Osteocyte (in vitro differentiated cells): ENCODE measurements around the gene TMX2. TPM values are rescaled to one million over a fixed set of nuclear protein-coding genes. Genes with fewer than 3 reads are reported as not detected.

ENCODE experiments used
- DNase-seq: peaks from one replicate; pipeline ENCODE4 v3.0.0; 2021; ENCODE audit warnings: mixed read lengths; ENCODE audit not compliant: unreplicated experiment; ENCODE audit errors: extremely low spot score
- H3K27ac Mint-ChIP-seq: one replicate; pipeline ENCODE4 v1.8.0; 2021; ENCODE audit warnings: mild to moderate bottlenecking, mixed read lengths; ENCODE audit not compliant: unreplicated experiment
- H3K27me3 Mint-ChIP-seq: one replicate; pipeline ENCODE4 v1.8.0; 2021; ENCODE audit warnings: mixed read lengths; ENCODE audit not compliant: unreplicated experiment
- H3K36me3 Mint-ChIP-seq: one replicate; pipeline ENCODE4 v1.8.0; 2021; ENCODE audit warnings: mixed read lengths; ENCODE audit not compliant: unreplicated experiment
- H3K4me1 Mint-ChIP-seq: one replicate; pipeline ENCODE4 v1.8.0; 2021; ENCODE audit warnings: mixed read lengths; ENCODE audit not compliant: unreplicated experiment
- H3K4me3 Mint-ChIP-seq: one replicate; pipeline ENCODE4 v1.8.0; 2021; ENCODE audit warnings: mild to moderate bottlenecking, moderate library complexity, mixed read lengths; ENCODE audit not compliant: unreplicated experiment
- H3K9me3 Mint-ChIP-seq: one replicate; pipeline ENCODE4 v1.8.0; 2021; ENCODE audit warnings: mixed read lengths; ENCODE audit not compliant: unreplicated experiment
- total RNA-seq: library from RNA; stranded (reverse); gene quantifications from 2 replicates; pipeline ENCODE4 v1.2.1, GENCODE V29; 2021
- TF ChIP-seq, protein P1 (sequence below): fragments of 200-600 bp; sonication (generic); IDR thresholded peaks from 2 replicates; pipeline ENCODE4 v1.5.0; 2021; ENCODE audit warnings: antibody characterized with exemption, mild to moderate bottlenecking, moderate library complexity

The TMX2 gene
- total RNA-seq, 1 donor from 2014 or later: 62.2 TPM

DNA sequence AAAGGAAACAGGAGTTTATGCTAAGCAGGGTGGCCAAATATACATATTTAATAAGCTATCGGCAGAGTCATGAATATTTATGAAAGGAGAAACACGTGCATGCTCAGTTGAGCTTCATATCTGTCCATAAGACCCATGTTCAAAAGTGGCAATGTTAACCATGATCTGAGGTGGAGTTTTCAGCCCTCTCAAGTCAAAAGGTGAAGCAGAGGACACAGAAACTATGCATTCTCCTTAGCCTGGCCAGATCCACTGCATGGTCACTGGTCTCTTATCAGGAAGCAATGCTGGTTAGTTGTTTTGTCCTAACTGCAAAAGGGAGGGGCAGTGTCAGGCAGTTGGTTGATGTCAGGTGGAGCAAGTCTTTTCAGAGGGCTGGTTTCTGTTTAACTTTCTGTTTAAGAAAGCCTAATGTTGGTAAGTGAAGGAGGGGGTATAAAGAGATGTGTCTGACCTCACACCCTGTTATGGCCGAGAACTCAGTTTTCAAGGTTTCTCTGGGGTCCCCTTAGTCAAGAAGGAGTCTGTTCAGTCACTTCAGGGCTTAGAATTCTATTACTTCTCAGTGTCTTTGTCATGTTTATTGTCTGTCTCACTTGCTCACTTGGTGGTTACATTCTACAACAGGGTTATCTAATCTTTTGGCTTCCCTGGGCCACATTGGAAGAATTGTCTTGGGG is 23.4 kb downstream of the TMX2 start:
- Mint-ChIP-seq H3K27ac (no peak overlapping the region), H3K4me3 (no peak overlapping the region)
- TF ChIP-seq, protein P1, sequence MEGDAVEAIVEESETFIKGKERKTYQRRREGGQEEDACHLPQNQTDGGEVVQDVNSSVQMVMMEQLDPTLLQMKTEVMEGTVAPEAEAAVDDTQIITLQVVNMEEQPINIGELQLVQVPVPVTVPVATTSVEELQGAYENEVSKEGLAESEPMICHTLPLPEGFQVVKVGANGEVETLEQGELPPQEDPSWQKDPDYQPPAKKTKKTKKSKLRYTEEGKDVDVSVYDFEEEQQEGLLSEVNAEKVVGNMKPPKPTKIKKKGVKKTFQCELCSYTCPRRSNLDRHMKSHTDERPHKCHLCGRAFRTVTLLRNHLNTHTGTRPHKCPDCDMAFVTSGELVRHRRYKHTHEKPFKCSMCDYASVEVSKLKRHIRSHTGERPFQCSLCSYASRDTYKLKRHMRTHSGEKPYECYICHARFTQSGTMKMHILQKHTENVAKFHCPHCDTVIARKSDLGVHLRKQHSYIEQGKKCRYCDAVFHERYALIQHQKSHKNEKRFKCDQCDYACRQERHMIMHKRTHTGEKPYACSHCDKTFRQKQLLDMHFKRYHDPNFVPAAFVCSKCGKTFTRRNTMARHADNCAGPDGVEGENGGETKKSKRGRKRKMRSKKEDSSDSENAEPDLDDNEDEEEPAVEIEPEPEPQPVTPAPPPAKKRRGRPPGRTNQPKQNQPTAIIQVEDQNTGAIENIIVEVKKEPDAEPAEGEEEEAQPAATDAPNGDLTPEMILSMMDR: no peak

DNA sequence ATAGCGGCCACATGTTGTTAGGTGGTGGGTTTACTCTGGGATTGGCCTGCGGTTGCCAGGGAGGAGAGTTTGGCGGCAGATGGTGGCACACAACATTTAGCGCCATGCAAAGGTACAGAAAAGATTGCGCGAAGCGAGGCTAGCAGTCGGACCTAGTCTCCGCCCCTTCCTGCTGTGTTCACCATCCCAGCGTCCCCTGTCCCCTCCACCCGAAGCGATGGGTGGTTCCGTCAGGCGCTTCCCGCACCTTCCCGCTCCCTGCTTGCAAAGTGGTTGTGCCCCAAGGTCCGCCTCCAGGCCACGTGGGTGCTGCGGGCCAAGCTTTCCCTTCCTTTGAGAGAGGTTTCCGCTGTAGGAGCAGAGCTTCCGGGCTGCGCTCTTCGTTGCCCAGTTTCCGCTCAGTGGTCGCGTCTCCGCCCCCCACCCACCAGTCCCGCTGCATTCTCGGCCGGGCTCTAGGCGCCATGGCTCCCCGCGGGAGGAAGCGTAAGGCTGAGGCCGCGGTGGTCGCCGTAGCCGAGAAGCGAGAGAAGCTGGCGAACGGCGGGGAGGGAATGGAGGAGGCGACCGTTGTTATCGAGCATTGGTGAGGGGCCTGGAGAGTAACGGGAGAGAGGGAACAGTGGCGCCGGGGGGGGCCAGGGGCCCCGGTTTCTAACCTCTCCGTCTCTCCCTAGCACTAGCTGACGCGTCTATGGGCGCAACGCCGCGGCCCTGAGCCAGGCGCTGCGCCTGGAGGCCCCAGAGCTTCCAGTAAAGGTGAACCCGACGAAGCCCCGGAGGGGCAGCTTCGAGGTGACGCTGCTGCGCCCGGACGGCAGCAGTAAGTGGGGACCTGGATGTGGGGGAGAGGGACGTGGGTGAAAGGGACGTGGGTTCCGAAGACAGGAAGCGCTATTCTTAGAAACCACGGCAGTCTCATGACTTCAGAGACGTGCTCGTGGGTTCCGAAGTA is 29.0 kb downstream of the TMX2 start, which contains the start of gene SELENOH:
Gene SELENOH (plus strand): TSS at position 360 of the 955 bp plus-strand sequence. CDS start 105 bp downstream, at position 465.
- Mint-ChIP-seq H3K4me1 (peaks cover 20% of the 10 kb centered on the region), H3K36me3 (peaks cover 28% of the 10 kb centered on the region), H3K27ac (peak within 1 kb of the TSS; percentile 95), H3K27me3 (no peaks in the 10 kb centered on the region), H3K9me3 (no peaks in the 10 kb centered on the region), H3K4me3 (peak within 1 kb of the TSS; percentile 93)
- TF ChIP-seq, protein P1: no peak
- DNase-seq: peak; percentile 98

More for the DNA sequence above, 23.4 kb downstream of the TMX2 start:
- Mint-ChIP-seq H3K36me3 (peaks cover 9% of the 10 kb centered on the region), H3K9me3 (no peaks in the 10 kb centered on the region), H3K27me3 (no peaks in the 10 kb centered on the region), H3K4me1 (peaks cover 5% of the 10 kb centered on the region)
- DNase-seq: no peak

DNA sequence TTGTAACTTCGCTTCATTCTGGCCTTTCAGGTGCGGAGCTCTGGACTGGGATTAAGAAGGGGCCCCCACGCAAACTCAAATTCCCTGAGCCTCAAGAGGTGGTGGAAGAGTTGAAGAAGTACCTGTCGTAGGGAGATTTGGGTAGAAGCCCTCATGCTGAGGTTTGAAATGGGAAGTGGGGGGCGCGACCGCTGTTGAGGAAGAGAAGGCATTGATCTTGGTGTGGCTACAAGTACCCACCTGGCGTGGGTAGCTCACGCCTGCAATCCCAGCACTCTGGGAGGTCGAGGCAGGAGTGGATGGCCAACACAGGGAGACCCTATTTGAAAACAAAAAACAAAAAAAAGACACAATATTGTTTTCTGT is 29.7 kb downstream of the TMX2 start:
- H3K9me3 Mint-ChIP-seq: no peaks in the 10 kb centered on the region
- peak overlapping the region; percentile 93 for H3K4me3 Mint-ChIP-seq
- TF ChIP-seq, protein P1: no peak
- H3K36me3 Mint-ChIP-seq: peaks cover 31% of the 10 kb centered on the region
- DNase-seq: no peak
- no peaks in the 10 kb centered on the region for H3K27me3 Mint-ChIP-seq
- H3K27ac Mint-ChIP-seq: peak overlapping the region; percentile 95
- peaks cover 20% of the 10 kb centered on the region for H3K4me1 Mint-ChIP-seq

DNA sequence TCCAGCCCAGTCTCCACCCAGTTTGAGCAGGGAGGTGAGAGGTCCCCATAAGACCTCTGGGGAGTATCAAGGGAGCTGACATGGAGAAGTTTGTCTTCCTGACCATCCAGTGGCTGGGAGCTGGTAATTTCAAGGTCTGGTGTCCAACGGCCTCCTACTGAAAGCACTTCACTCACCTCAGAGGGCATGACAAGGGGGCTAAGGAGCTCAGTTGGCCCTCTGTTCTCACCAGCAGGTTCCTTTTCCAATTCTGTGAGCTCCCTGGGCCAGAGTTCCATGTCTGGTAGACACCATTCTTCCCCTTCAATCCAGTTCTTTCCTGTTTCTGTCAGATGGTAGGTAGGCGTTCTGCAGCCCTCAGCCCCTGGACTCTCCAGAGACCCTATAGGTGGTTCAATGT is 32.0 kb downstream of the TMX2 start:
- Mint-ChIP-seq H3K27me3 (no peaks in the 10 kb centered on the region), H3K9me3 (no peaks in the 10 kb centered on the region), H3K4me1 (peaks cover 20% of the 10 kb centered on the region), H3K27ac (no peak overlapping the region), H3K36me3 (peaks cover 31% of the 10 kb centered on the region), H3K4me3 (no peak overlapping the region)
- TF ChIP-seq, protein P1: no peak
- DNase-seq: no peak

DNA sequence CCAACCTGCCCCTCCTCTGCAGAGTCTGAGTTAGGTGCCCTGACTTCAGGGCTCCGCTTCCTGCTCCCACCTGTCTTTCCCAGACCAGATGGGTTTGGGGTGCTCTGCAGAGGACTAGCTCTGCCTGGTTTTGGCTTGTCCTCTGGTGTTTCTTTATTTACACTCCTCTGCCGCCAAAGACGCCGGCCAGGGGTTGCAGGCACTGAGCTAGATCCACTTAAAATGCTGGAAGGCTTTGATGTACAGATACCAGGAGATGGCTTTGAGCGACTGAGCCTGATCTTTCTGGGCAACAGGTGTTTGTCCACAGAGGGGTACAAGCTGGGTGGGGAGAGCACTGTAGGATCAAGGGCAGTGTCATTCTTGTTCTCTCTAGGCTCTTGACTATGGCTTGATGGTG is 32.8 kb downstream of the TMX2 start:
- Mint-ChIP-seq H3K36me3 (peaks cover 29% of the 10 kb centered on the region), H3K4me3 (no peak overlapping the region), H3K9me3 (no peaks in the 10 kb centered on the region), H3K27me3 (no peaks in the 10 kb centered on the region), H3K4me1 (peaks cover 18% of the 10 kb centered on the region), H3K27ac (no peak overlapping the region)
- DNase-seq: no peak
- TF ChIP-seq, protein P1: no peak
